ENCODE data around the gene RBM39.

DNA sequence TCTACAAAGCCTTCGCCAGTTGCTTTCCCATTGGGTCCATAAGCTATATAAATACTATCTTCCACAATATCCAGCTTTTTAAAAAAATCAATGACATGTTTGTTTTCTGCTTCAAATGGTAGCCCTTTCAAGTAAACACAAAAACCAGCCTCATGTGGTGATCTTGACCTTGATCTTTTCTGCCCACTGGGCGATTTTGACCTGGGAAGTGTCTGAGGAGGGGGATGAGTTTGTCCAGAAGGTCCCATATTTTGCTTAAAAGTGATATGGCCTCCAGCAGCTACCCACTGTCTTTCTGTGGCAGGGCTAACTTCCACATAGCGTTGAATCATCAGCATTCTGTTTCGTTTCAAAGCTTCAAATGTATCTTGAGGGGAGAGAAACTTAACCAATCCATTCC is 88.2 kb downstream of the RBM39 start:
- no peak for TF ChIP-seq TAF1 (IDR thresholded peaks at IDR 0.05; ENCODE audit: borderline replicate concordance, insufficient read depth, low read length)
- no peak for TF ChIP-seq POLR2AphosphoS5 (IDR thresholded peaks at IDR 0.05; ENCODE audit: low read depth, low read length)

All from PFSK-1 (cell line).